Duodenal mucosa (tissue), 2 donors: Measurements from ENCODE around the gene MYO18B.

Experiments used
- H3K27ac ChIP-seq: one replicate; pipeline ENCODE4 v1.7.0; 2013; ENCODE audit warnings: low read depth, low read length
- H3K27me3 ChIP-seq, 2 donors: one replicate each; pipeline ENCODE4 v1.7.0; 2013; ENCODE audit warnings: low read length in 2 of 2, control low read depth in 1 of 2; ENCODE audit not compliant: insufficient read depth in 2 of 2, control insufficient read depth in 1 of 2
- H3K36me3 ChIP-seq, 2 donors: one replicate each; pipeline ENCODE4 v1.7.0; 2013; ENCODE audit warnings: low read length in 2 of 2, control low read depth in 1 of 2; ENCODE audit not compliant: insufficient read depth in 2 of 2, control insufficient read depth in 1 of 2
- H3K4me1 ChIP-seq, 2 donors: one replicate each; pipeline ENCODE4 v1.7.0; 2013; ENCODE audit warnings: low read length in 2 of 2, control low read depth in 1 of 2; ENCODE audit not compliant: insufficient read depth in 2 of 2, control insufficient read depth in 1 of 2
- H3K4me3 ChIP-seq, 2 donors: one replicate each; pipeline ENCODE4 v1.7.0; 2013; ENCODE audit warnings: low read length in 2 of 2, low read depth in 1 of 2
- H3K9ac ChIP-seq, 2 donors: one replicate each; pipeline ENCODE4 v1.7.0; 2013; ENCODE audit warnings: low read length in 2 of 2, low read depth in 1 of 2
- H3K9me3 ChIP-seq, 2 donors: one replicate each; pipeline ENCODE4 v1.7.0; 2013; ENCODE audit warnings: low read length in 2 of 2, control low read depth in 1 of 2; ENCODE audit not compliant: control insufficient read depth in 1 of 2

MYO18B gene

GRCh38 chr22:25760294-25760693 lies 18.3 kb downstream of the MYO18B start:
- no peak overlapping the region for H3K27ac ChIP-seq
- no peaks in the 10 kb centered on the region for H3K9me3 ChIP-seq
- no peak overlapping the region for H3K4me3 ChIP-seq
- no peaks in the 10 kb centered on the region for H3K36me3 ChIP-seq
- no peaks in the 10 kb centered on the region for H3K4me1 ChIP-seq
- no peak overlapping the region for H3K9ac ChIP-seq
- H3K27me3 ChIP-seq: no peaks in the 10 kb centered on the region

DNA sequence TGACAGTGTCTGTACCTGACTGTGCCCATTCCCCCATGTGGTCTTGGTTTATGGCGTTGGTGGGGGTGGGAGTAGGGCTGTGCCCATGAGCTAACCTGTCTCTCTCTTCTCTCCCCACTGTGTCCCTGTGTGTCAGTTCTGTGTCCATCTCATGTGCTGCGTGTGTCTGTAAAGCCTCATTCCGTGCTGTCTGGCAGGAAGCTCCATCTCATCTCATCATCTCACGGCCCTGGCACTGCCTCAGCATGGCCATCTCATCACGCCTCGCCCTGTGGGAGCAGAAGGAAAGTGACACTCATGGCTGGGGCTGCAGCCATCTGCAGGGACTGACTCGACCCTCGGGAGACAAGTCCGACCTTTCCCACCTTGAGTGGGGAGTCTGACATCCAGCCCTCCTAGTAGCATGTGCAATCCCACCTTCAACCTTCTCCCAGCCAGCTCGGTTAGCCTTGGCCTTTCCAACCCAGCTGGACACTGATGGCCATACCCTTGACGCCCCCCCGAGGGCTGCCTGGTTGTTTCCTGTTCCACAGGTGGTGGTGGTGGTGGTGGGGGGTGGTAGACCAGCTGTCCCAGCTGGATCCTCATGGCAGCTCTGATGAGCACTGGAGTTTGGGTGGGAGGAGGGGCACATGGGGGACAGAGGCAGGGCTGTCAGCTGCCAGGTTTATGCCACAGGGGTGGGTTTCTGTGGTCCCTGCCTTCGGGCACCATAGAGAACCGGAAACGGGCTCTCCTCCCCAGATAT lies 19.0 kb downstream of the MYO18B start:
- Histone ChIP-seq H3K9ac (no peak overlapping the region), H3K4me3 (no peak overlapping the region), H3K36me3 (no peaks in the 10 kb centered on the region), H3K27me3 (no peaks in the 10 kb centered on the region), H3K4me1 (no peaks in the 10 kb centered on the region), H3K9me3 (peaks cover 2 to 4% of the 10 kb centered on the region in 2 donors), H3K27ac (no peak overlapping the region)

- Histone ChIP-seq H3K27me3 (no peaks in the 10 kb centered on the region), H3K9me3 (peaks cover 11 to 13% of the 10 kb centered on the region in 2 donors), H3K27ac (no peak overlapping the region), H3K9ac (no peak overlapping the region), H3K4me3 (no peak overlapping the region), H3K36me3 (no peaks in the 10 kb centered on the region), H3K4me1 (no peaks in the 10 kb centered on the region)
Measured at GRCh38 chr22:25762147-25762546, 20.2 kb downstream of the MYO18B start.

DNA sequence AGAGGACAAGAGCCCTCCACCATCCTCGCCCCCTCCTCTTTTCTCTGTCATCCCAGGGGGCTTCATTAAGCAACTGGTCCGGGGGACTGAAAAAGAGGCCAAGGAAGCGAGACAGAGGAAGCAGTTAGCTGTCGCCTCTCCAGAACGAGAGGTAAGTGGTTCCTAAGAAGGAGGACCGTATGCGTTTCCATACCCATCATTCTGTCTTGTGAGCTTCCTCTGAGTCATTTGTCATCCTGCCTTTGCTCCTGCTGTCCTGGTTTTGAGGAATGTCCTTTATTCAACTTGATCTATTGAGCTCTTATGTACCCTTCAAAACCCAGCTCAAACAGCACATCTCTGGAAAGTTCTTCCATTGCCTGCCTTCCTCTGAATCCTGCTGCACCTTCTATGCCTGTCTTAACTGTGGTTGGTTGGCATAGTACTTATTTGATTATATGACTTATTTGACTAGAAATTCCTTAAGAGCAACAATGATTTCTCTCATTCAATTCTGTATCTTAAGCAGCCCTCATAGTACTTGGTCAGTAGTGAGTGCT lies 21.3 kb downstream of the MYO18B start:
- Histone ChIP-seq H3K4me1 (no peaks in the 10 kb centered on the region), H3K9ac (no peak overlapping the region), H3K36me3 (no peaks in the 10 kb centered on the region), H3K9me3 (peaks cover 11 to 13% of the 10 kb centered on the region in 2 donors), H3K4me3 (no peak overlapping the region), H3K27ac (no peak overlapping the region), H3K27me3 (no peaks in the 10 kb centered on the region)

DNA sequence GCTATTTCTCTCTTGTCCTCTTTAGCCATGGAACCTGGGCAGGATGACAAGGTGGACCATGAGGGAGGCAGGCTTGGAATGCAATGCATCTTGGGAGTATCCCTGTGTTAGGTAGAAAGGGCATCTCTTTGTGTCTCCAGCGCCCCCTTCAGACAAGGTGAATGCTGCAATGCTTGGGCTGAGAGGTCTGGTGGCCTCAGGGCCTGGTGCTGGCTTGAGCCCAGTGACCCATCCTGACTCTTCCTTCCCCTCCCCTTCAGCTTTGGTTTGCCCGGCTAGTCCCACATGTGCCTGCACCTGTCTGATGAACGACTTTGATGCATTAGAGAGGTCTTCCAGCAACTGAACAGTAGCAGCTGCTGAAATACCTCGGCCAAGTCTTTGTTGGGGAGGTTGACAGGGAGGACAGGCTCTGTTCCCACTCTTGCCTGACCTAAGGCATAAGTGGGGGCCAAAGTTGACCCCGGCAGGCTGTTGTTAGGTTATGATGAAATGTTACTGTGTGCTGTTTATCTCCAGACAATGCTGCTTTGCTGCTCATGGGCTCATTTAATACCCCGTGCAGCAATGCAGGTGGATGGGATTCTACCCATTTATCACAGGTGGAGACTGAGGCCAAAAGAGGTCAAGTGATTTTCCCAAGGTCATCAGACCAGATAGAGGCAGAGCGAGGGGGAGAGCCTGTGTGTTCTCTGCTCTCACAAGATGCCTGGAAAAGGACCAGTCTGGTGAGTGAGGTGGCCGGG lies 22.5 kb downstream of the MYO18B start:
- Histone ChIP-seq H3K36me3 (no peaks in the 10 kb centered on the region), H3K4me1 (no peaks in the 10 kb centered on the region), H3K4me3 (no peak overlapping the region), H3K27ac (no peak overlapping the region), H3K9ac (no peak overlapping the region), H3K9me3 (peaks cover 11 to 13% of the 10 kb centered on the region in 2 donors), H3K27me3 (no peaks in the 10 kb centered on the region)

DNA sequence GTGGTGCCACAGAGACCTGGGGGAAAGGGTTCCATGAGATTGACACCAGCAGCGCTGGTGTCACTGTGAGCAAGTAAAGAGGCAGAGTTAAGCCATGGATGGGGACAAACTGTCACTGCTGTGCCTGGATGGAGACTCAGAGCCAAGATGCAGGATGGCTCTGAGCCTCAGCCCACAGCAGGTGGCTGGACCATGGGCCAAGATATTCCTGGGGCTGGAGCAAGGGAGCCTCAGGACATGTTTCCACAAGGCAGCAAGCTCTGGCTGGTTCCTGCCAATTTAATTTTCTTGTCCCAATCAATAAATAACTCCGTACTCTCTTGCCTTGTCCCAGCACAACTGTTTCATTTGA lies 23.0 kb downstream of the MYO18B start:
- H3K4me3 ChIP-seq: no peak overlapping the region
- H3K9ac ChIP-seq: no peak overlapping the region
- peaks cover 11 to 13% of the 10 kb centered on the region in 2 donors for H3K9me3 ChIP-seq
- no peaks in the 10 kb centered on the region for H3K36me3 ChIP-seq
- no peaks in the 10 kb centered on the region for H3K27me3 ChIP-seq
- H3K4me1 ChIP-seq: no peaks in the 10 kb centered on the region
- no peak overlapping the region for H3K27ac ChIP-seq

GRCh38 chr22:25765801-25766200 lies 23.8 kb downstream of the MYO18B start:
- H3K36me3 ChIP-seq: no peaks in the 10 kb centered on the region
- H3K9me3 ChIP-seq: peaks cover 11 to 13% of the 10 kb centered on the region in 2 donors
- H3K27ac ChIP-seq: no peak overlapping the region
- no peak overlapping the region for H3K4me3 ChIP-seq
- no peaks in the 10 kb centered on the region for H3K4me1 ChIP-seq
- peaks cover 0 to 3% of the 10 kb centered on the region in 2 donors for H3K27me3 ChIP-seq
- no peak overlapping the region for H3K9ac ChIP-seq

- Histone ChIP-seq H3K27ac (no peak overlapping the region), H3K9ac (no peak overlapping the region), H3K27me3 (peaks cover 0 to 3% of the 10 kb centered on the region in 2 donors), H3K4me1 (no peaks in the 10 kb centered on the region), H3K36me3 (no peaks in the 10 kb centered on the region), H3K9me3 (peaks cover 11 to 13% of the 10 kb centered on the region in 2 donors), H3K4me3 (no peak overlapping the region)
Measured at GRCh38 chr22:25766418-25766817, 24.4 kb downstream of the MYO18B start.

DNA sequence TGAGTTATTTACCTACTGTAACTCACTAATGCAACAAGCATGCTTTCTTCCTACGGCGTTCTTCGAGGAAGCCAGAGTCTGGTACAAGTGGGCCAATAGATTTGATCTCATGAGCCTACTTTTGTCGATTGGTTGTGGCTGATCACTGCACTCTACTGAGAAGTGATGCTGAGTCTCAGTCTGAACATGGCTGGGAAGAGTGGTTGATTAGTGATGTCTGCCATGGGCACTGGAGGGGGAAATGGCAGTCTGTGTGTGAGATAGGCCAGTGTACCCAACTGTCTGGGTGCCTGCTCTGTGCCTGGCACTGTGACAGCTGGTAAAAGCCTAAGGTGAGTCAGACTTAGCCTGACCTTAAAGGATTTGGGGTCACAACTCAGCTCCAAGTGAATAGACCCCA lies 28.3 kb downstream of the MYO18B start:
- H3K4me1 ChIP-seq: no peaks in the 10 kb centered on the region
- no peak overlapping the region for H3K4me3 ChIP-seq
- peaks cover 11 to 13% of the 10 kb centered on the region in 2 donors for H3K9me3 ChIP-seq
- H3K27ac ChIP-seq: no peak overlapping the region
- H3K9ac ChIP-seq: no peak overlapping the region
- peaks cover 0 to 3% of the 10 kb centered on the region in 2 donors for H3K27me3 ChIP-seq
- no peaks in the 10 kb centered on the region for H3K36me3 ChIP-seq

- no peaks in the 10 kb centered on the region for H3K4me1 ChIP-seq
- no peak overlapping the region for H3K27ac ChIP-seq
- H3K9ac ChIP-seq: no peak overlapping the region
- no peaks in the 10 kb centered on the region for H3K9me3 ChIP-seq
- peaks cover 0 to 3% of the 10 kb centered on the region in 2 donors for H3K27me3 ChIP-seq
- H3K4me3 ChIP-seq: no peak overlapping the region
- H3K36me3 ChIP-seq: no peaks in the 10 kb centered on the region
Measured at GRCh38 chr22:25772288-25772687, 30.3 kb downstream of the MYO18B start.
